DOHH2 (cell line): ENCODE measurements around the gene CNTN5.

Experiments used
- CTCF ChIP-seq: fragments of 200-600 bp; sonication (generic); IDR thresholded peaks from one replicate; pipeline ENCODE4 v1.5.1; 2014; ENCODE audit warnings: antibody characterized with exemption, mild to moderate bottlenecking, low read depth, low read length; ENCODE audit not compliant: poor library complexity, severe bottlenecking
- EZH2phosphoT487 ChIP-seq: fragments of 200-600 bp; sonication (generic); IDR thresholded peaks from 2 replicates; pipeline ENCODE4 v1.6.1; 2017; ENCODE audit warnings: borderline replicate concordance, mild to moderate bottlenecking, antibody characterized with exemption, low read length, moderate library complexity, mixed read lengths

DNA sequence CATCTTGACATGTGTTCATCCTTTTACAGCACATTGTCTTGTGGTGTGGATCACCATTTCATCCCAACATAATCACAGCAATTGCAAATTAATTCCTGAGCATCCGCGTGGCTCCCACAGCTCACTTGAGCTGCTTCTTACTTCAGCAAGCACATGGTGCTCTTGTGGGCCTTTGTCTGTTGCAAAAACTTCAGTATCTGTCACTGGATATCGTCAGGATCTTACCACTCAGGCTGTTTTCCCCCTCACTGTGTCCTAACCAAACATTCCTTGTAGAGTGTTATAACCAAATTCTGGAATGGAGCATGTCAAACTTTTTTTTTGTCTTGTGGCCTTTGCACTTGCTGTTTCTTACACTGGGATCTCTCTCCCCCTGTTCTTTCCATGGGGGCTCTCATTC, 983.2 kb downstream of the CNTN5 start:
- no peak for TF ChIP-seq CTCF
- TF ChIP-seq EZH2phosphoT487: no peak
